ENCODE measurements around the gene CHST4. TPM values are rescaled to one million over a fixed set of nuclear protein-coding genes. Genes with fewer than 3 reads are reported as not detected.
A peak's percentile ranks its signal among the peaks of the same experiment; 100 is the strongest.

The CHST4 gene
- total RNA-seq: not detected
- long read RNA-seq, donor 1: 0 reads
- long read RNA-seq, donor 2: 0 reads

GRCh38 chr16:71526111-71526631 is at the start of gene CHST4:
Gene CHST4 (plus strand): TSS chr16:71526426. CDS start chr16:71536678, 10,252 bp downstream.
- Histone ChIP-seq H3K36me3 (ENCODE audit: low read depth) (no peaks in the 10 kb centered on the region), H3K4me1 (ENCODE audit: low read depth) (no peaks in the 10 kb centered on the region), H3K9me3 (no peaks in the 10 kb centered on the region), H3K4me3 (no peak within 1 kb of the TSS)
- DNase-seq: no peak
- no peak for TF ChIP-seq CTCF (IDR thresholded peaks at IDR 0.05)
- intact Hi-C loops (cut with DNase I, micrococcal nuclease): no loop called here
- no peak for ATAC-seq

- DNase-seq: no peak
- intact Hi-C loops (cut with DNase I, micrococcal nuclease): no loop called here
- no peak for ATAC-seq
Measured at GRCh38 chr16:71476457-71477124, 49.6 kb upstream of the CHST4 start.

GRCh38 chr16:71479420-71479819 is 46.8 kb upstream of the CHST4 start:
- no peaks in the 10 kb centered on the region for H3K9me3 ChIP-seq
- H3K4me3 ChIP-seq: no peak overlapping the region
- DNase-seq (peak in 1 of 3 donors; percentile 14), ATAC-seq (peak; percentile 47)
- H3K36me3 ChIP-seq (ENCODE audit: low read depth): no peaks in the 10 kb centered on the region
- peak; percentile 16 for TF ChIP-seq CTCF (IDR thresholded peaks at IDR 0.05)
- intact Hi-C loops (cut with DNase I, micrococcal nuclease): no loop called here
- H3K4me1 ChIP-seq (ENCODE audit: low read depth): peaks cover 3% of the 10 kb centered on the region

More at GRCh38 chr16:71476457-71477124, 49.6 kb upstream of the CHST4 start:
- Histone ChIP-seq H3K9me3 (no peaks in the 10 kb centered on the region), H3K4me3 (no peak overlapping the region), H3K4me1 (ENCODE audit: low read depth) (no peaks in the 10 kb centered on the region), H3K36me3 (ENCODE audit: low read depth) (no peaks in the 10 kb centered on the region)
- TF ChIP-seq CTCF (IDR thresholded peaks at IDR 0.05): no peak

- Histone ChIP-seq H3K4me3 (no peak overlapping the region), H3K9me3 (no peaks in the 10 kb centered on the region), H3K36me3 (ENCODE audit: low read depth) (no peaks in the 10 kb centered on the region), H3K4me1 (ENCODE audit: low read depth) (peaks cover 8% of the 10 kb centered on the region)
- ATAC-seq: no peak
- intact Hi-C loops (cut with DNase I, micrococcal nuclease): no loop called here
- no peak for TF ChIP-seq CTCF (IDR thresholded peaks at IDR 0.05)
- DNase-seq: no peak
Measured at GRCh38 chr16:71480956-71481355, 45.3 kb upstream of the CHST4 start.

- H3K4me3 ChIP-seq: no peak overlapping the region
- ATAC-seq (no peak), DNase-seq (no peak)
- no peaks in the 10 kb centered on the region for H3K36me3 ChIP-seq (ENCODE audit: low read depth)
- TF ChIP-seq CTCF (IDR thresholded peaks at IDR 0.05): no peak
- intact Hi-C loops (cut with DNase I, micrococcal nuclease): no loop called here
- peaks cover 8% of the 10 kb centered on the region for H3K4me1 ChIP-seq (ENCODE audit: low read depth)
- no peaks in the 10 kb centered on the region for H3K9me3 ChIP-seq
Measured at GRCh38 chr16:71482569-71482968, 43.7 kb upstream of the CHST4 start.

Measured in mucosa of descending colon (tissue), 3 donors.